GM21723 (cell line): Measurements from ENCODE around the gene PAK6.

Experiments
- ATAC-seq: cut with Tn5 transposase; IDR thresholded peaks from one replicate; pipeline ENCODE4 v1.9.1; 2021; ENCODE audit warnings: mild to moderate bottlenecking, moderate library complexity; ENCODE audit not compliant: unreplicated experiment

Gene PAK6

DNA sequence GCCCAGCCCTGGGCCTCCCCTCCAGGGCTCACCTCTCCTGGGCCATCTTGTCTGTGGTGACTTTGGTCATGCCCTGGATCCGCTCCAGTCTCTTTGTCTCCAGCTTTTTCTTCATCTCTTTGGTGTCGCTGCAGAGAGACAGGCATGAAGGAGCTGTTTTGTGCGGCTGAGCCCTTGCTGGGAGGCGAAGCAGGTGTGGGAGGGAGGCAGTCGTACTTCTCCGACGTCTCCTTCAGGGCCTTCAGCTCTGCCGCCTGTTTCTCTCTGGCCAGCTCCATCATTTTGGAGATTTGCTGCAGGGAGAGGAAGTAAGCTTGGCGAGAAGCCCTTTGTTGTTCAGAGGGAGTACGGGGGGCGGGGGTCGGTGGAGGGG, 51.7 kb downstream of the PAK6 start:
- ATAC-seq, result no peak

DNA sequence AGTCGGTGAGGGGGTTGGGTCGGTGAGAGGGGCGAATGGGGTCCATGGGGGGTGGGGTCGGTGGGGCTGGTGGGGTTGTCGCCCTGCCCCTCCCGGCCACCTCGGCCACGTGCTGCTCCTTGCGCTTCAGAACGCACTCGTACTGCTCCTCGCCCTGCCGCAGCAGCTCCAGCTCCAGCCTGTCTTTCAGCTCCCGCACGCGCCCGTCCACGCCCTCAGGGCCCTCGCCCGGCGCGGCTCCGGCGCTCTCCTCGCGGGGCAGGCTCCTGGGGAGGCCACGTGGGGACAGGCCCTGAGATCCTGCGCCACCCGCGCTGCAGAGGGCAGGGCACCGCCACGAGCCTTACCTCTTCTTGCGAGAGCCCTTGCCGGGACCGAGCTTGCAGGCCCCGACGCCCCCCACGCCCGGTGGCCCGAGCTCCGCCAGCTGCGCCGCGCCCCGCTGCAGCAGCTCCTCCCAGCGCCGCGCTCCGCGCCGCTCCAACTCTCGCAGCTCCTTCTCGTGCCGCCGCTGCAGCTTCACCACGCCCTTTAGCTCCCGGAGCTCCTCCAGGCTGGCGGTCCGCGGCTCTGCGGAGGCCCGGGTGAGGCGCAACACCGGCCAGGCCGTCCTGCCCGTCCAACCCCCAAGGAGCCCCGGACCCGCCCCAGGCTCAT, 52.2 kb downstream of the PAK6 start:
- ATAC-seq, result no peak

DNA sequence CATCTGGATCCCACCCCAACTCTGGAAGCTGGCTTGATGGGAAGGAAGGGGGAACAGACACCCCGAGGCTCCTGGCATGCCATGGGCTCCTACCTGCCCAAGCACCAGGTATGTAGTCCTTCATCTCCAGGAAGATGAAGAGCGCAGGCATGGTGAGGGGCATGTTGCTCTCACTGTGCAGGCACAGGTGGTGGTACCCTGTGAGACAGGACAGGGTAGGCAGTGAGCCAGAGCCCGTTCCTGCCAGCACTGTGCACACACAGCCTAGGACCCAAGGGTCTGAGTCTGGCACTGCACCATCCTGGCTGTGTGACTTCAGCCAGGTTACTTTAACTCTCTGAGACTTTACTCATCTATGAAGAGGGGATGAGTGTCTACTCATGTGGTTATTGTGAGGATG, 53.4 kb downstream of the PAK6 start:
- ATAC-seq, result no peak

DNA sequence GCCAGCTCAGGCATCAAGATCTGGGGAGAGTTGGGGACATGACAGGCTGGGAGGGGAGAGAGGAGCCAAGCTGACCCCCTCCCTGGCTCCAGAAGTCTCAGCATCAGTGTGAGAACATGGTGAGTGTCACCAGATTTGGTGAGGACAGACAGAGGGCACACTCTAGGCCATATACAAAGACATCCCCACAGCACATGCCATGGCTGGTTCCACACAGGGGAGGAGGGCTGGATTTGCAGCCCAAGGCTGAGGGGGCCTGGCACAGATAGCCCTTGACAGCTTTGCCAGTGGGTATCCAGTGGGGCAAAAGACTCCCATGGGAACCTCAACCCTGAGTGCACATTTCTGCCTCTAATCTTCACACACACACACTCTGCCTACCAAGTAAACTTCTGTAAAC, 54.1 kb downstream of the PAK6 start:
- ATAC-seq, result no peak

DNA sequence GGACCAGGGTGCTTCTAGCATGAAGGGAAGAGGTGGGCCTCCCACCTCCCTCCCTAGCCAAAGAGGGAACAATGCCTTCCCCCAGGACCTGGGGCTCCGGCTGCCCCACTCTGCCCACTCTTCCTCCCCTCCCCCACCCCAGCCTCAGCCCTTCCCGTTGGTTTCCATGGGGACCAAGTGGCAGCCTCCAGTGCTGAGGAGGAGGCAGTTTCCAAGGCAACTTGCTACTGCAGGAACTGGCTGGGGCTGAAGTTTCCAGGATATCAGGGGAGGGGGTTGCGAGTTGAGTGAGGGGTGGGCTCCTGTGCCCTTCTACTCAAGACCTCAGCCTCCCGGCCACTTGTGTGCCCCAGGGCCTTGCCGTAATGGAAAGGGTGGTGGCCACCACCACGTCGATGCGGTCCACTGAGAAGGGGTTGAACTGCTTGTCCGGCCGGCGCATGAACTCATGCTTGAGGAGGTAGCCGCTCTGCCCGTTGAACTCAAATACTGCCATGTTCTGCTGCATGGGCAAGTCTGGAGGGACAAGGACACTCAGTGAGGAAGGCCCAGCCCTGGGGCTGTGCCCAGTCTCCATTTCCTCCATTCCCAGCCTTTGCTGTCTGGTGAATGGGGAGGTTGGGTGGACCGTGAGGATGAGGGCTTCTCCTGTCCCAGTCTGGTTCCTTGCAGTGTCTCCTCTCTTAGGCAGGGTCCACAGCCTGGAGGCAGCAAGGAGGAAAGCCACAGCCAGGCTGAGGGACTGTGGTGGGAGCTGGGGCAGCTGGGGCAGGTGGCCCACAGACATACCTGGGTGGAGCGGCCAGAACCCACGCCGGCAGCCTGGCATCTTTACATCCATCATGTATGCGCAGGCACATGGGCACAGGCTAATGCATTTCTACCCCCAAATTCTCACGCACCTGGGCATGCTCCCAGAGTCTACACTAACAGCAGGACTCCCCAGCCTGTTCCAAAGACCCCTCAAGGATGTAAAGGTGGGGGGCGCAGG, 55.3 kb downstream of the PAK6 start:
- no peak for ATAC-seq

DNA sequence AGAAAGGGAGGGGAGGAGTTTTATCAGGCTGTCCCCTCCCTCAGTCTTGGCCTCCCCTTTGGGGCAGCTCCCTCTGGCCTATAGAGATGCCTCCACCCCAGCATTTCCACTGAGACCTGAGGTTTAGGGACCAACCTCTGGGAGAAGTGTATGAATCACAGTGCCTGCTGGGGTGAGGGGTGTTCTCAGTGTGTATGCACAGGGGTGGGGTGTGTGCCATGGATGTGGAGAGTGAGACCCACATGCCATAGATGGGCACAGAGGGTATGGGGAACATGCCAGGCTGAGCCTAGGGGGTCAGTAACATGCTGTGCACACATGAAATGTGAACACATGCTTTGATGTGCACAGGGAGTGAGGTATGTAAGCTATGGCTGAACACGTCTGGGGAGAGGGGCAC, 56.4 kb downstream of the PAK6 start:
- ATAC-seq, result no peak

DNA sequence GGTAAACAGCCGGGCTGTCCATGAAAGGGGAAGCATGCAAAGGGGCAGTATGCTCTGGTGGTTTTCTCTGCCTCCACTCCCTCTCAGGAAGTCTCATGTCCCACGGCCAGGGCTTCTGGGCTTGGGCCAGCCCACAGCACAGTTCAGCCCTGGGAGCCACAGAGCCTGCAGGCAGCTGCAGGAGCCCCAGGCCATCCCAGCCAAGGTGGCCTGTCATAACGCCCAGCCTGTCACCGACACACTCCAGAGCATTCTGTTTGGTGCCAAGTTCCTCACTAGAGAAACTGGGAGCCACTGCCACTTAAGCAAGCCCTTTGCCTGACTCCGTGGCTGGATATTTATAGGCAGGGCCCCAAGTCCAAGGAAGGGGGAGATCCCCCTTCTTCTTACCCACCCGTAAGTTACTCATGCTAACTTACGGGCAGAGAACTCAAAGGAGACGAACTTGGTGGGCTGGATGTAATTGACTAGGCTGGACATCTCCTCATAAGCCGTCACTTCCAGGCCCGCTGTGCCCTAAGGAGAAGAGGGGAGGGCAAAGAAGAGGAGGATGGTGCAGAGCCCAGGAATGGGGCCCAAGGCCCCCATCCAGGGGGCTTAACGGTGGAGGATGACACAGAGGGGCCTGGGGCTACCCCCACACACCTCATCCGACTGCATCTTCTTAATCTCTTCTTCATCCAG, 57.2 kb downstream of the PAK6 start:
- ATAC-seq, result no peak

DNA sequence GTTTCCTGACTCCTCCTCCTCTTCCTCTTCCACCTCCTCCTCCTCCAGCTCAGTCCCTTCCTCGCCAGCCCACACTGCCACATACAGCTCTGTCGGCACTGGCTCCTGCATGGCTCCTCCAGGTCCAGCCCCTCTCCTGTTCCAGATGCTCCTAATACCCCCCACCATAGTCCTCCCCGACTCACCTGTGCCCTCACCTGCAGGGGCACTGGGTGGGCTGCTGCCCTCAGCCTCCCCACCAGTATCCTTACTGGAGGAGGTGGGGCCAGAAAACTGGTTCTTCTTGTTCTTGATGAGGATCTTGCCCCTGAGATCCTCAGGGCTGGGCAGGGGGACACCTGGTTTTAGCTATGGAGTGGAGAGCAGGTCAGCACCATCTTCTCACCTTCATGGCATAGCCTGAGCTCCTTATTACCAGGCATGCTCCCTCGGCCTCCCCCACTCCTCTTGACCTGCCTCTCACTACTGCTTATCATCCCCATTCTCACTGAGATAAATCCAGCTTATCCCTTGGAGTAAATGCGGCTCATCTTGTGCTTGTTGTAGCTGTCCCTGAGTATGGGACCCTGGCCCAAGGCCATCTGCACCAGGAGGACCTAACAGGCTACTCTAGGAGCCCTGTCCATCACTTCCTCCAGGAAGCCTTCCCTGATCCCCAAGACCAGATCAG, 57.8 kb downstream of the PAK6 start:
- no peak for ATAC-seq

DNA sequence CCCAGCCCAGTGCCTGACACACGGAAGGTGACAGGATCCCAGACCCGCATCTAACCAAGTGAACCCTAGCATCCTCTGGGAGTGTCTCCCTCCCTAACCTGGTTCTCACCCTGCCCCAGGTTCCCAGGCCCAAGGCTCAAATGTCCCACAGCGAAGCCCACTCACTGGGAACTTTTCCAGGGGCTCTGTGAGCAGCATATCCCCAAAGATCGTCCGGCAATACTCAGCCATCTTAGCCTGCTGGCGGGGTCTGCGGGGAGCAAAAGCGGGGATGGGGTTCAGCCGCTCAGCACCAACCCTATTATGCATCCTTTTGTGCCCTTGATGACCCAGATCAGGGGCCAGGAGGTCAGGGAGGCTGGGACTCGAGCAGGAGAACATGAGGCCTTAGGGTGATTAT, 58.5 kb downstream of the PAK6 start:
- no peak for ATAC-seq

DNA sequence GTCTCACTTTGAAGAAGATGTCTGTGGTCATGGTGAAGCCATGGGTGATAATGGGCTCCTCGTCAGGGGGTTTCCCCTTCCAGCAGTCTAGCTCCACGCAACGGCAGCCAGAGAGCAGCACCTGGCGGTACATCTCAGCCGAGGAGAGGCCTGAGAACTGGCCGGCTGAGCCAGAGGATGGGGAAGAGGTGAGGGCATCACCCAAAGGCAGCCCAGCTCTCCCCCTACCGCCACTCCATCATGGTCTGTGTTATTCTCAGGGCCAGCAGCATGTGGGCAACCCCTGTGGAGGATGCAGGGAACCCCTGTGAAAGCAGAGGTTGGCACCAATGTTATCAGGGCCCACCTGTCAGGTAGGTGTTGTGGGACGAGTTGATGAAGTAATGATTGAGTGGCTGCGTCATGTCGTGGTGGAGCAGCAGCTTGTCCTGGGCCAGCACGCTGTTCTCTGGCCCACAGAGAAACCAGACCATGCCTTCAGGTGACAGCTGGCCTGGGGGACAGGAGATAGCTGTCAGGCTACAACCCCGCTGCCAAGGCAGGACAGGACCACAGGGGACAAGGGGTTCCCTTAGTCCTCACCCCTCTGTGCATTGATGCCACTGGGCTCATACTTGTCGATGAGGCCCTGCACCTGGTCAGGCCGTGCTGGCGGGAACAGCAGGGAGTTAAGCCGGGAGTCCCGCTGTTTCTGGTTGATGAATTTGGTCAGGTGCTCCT, 59.5 kb downstream of the PAK6 start:
- no peak for ATAC-seq

DNA sequence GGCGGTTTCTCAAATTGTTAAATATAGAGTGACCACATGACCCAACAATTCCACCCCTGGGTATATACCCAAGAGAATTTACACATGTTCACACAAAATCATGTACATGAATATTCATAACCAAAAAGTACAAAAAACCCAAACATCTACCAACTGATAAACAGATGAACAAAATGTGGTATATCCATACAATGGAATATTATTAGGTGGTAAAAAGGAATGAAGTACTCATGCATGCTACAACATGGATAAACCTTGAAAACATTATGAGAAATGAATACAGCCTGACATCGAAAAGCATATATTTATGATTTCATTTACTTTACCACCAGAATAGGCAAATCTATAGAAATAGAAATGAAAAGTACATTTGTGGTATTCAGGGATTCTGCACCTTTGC, 61.5 kb downstream of the PAK6 start:
- ATAC-seq, result no peak

DNA sequence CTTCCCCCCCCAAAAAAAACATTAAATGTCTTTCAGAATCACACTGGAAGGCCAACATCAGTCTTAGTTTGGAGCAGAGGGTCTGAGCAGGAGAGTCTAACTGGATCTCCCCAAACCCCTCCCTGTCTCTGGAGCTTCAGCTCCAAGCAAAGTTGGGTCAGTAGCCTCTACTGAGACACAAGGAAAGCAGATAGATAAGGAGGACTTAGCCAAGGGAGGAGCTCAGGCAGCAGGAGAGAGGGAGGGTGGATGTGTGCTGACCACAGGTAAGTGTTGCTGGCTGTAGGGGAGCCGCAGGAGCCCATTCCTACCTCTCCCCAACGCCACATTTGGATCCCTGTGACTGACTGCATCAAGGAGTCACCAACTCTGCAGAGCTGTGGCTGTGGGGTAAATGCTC, 61.9 kb downstream of the PAK6 start:
- ATAC-seq, result no peak

DNA sequence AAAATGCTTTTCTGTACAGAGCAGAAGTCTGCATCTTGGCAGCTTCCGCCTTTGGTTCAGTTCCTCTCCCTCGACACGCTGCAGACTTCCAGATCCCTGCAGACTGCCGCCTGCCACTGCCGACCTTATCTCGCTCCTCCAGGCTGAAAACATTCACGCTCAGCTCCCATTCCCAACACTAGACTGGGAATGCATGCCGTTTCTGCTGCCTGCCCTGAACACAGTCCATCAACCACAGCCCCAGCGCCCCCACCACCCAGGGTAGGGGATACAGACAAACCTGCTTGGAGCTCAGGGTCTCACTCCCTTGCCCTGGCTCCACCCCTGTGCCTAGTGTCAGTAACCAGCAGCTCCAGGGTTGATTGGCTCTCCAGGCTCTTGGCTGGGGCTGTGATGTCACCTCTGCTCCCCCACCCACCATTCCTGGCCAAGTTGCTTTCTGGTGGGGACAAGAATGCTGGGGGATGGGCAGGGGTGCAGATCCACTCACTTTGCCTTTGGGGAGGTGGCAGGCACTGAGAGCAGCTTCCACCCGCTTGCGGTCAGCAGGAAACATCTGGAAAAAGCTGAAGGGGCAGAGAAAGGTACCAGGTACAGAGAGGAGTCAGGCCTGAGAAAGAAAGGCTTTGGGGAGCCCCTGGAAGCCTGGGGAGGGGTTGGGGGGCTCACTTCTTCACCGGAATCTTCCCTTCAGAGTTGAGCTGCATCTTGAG, 62.8 kb downstream of the PAK6 start:
- no peak for ATAC-seq

DNA sequence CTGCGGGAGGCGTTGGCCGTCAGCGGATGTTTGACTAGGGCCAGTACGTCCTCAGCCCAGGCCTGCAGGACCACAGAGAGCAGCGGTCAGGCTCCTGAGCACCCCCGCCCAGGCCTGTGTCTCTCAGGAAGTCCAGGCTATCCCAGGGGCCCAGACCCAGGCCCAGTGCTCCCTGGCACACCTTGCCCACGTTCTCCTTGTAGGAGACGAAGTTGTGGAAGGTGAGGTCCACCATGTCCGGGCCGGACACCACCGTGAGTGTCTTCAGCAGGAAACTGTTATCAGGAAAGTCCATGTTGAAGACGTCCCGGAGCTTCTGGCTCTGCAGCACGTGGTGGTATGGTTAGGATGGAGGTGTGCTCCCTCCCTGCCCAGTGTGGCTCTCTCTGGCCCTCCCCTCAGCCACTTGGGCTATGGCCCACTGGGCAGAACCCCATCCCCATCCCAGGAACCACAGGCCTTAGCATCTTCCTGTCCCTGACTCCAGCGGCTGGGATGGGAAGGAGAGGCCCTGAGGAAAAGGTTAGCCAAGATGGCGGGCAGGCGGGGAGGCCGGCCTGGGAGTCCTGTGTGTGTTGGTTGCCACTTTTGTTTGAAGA, 63.5 kb downstream of the PAK6 start:
- no peak for ATAC-seq

DNA sequence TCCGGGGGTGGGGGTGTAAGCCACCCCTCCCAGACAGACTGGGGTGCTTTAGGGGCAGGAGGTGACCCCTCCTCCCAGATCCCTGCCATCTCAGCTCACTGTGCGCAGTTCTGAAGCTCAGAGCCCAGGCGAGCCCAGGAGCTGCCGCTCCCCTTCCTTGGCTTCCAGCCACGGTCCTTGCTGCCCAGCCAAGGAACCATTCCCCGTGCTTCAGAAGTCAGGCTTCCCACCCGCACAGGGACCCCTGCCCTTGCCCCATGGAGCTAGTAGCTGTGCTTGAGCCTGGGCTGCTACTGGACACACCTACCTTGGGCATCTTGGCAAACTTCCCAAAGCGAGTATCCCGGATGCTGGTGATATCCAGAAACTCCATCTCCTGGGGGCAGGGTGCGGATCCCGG, 64.1 kb downstream of the PAK6 start:
- no peak for ATAC-seq

DNA sequence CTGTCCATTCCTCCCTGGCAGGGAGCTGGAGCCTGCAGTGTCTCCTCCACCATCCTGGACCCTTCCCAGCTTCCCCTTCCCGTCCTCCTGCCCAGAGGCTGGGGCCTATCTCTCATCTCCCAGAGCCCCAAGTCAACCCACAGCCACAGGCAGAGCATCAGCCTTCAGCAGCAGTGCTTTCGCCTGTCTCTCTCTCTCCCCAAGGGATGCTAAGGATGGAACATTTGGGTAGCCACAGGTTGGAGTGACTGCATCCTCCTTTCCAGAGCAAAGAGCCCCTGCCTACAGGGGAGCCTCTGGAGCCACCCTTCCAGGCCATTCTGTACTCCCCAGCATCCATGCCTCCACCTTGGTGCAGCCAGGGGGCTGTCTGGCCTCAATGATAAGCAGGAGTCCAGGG, 64.7 kb downstream of the PAK6 start:
- no peak for ATAC-seq

DNA sequence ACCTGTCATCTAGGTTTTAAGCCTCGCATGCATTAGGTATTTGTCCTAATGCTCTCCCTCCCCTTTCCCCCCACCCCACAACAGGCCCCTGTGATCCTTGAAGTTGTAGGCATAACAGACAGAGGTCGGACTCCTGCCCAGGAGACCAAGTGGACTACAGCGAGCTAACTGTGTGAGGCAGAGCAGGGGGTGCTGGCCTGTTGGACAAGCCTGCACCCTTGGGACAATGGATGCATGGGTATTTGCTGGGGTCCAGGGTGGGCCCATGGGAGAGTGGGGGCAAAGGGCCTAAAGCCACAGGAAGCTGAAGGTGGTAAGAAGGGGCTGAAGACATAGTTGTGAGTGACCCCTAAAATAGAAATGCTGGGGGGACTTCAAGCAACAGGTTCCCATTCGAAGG, 66.4 kb downstream of the PAK6 start:
- ATAC-seq, result no peak

DNA sequence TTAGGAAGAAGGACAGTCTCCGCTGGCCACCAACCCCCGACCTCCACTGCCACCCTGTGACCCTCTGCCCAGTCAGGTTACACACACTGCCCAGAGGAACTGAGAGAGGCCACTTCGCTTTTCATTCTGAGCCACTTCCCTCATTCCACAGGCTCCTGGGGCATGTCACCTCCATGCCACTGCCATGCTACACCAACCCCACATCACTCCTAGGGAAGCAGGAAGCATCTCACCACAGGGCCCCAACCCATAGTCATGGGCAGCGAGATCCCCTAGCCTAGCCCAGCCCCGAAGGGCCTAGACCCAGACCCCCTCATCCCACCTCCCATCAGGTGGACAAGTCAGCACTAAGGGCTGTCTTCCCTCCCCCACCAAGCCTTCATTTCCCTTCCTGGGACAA, 67.5 kb downstream of the PAK6 start:
- ATAC-seq, result no peak

DNA sequence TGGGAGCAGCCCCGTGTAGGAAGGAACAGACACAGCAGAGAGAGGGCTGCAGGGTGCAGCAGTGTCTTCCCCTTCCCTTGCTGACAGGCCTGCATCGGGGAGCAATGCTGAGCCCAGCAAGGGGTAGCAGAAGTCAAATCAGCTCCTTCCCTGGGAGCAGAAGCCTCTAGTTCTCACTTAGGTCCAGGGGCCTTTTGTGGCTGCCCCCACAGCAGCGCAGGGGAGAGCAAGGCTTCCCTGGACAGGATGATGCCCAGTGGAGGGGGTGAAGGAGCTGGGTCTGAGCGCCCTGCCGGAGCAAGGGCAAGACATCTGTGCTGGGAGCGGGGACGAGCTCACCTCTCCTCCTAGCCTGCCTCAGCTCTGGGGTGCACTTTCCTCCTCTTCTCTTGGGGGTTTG, 68.0 kb downstream of the PAK6 start:
- ATAC-seq, result no peak
